Measurements from ENCODE around the gene JADE1. TPM values are rescaled to one million over a fixed set of nuclear protein-coding genes. Genes with fewer than 3 reads are reported as not detected.

Gene JADE1
- total and polyA plus RNA-seq, 7 donors, result 1.8 to 45.1 (median 27.7) TPM

- Histone ChIP-seq H3K4me1 (peaks cover 0 to 41% (median 38%) of the 10 kb centered on the region in 4 donors), H3K9me3 (no peaks in the 10 kb centered on the region), H3K36me3 (no peaks in the 10 kb centered on the region), H3K4me3 (no peak overlapping the region), H3K27me3 (no peaks in the 10 kb centered on the region), H3K27ac (no peak overlapping the region)
- TF ChIP-seq POLR2A (IDR thresholded peaks at IDR 0.05) (no peak), POLR2AphosphoS5 (IDR thresholded peaks at IDR 0.05) (no peak), CTCF (IDR thresholded peaks at IDR 0.05) (no peak), EP300 (IDR thresholded peaks at IDR 0.05) (no peak)
- DNase-seq, result no peak
- intact Hi-C loops (cut with DNase I), result no loop called here
- WGBS, 2 donors, result 97 to 98% methylated on average over 2 of the region's 2 CpGs
These were observed 11.7 kb downstream of the JADE1 start for GRCh38 chr4:128821151-128821550.

GRCh38 chr4:128823025-128823661 lies 13.6 kb downstream of the JADE1 start:
- WGBS, 2 donors, result 83 to 87% methylated on average over 1 of the region's 1 CpG

GRCh38 chr4:128825226-128825625 lies 15.7 kb downstream of the JADE1 start:
- TF ChIP-seq EP300 (IDR thresholded peaks at IDR 0.05), result no peak
- TF ChIP-seq CTCF (IDR thresholded peaks at IDR 0.05), result no peak
- TF ChIP-seq POLR2AphosphoS5 (IDR thresholded peaks at IDR 0.05), result no peak
- TF ChIP-seq POLR2A (IDR thresholded peaks at IDR 0.05), result no peak
- Histone ChIP-seq H3K4me1 (peaks cover 0 to 58% (median 46%) of the 10 kb centered on the region in 4 donors), H3K27me3 (no peaks in the 10 kb centered on the region), H3K4me3 (no peak overlapping the region), H3K9me3 (no peaks in the 10 kb centered on the region), H3K36me3 (no peaks in the 10 kb centered on the region), H3K27ac (no peak overlapping the region)
- intact Hi-C loops (cut with DNase I), result no loop called here
- 77 to 86% methylated on average over 7 of the region's 7 CpGs for WGBS, 2 donors
- DNase-seq, result no peak

More at GRCh38 chr4:128823025-128823661, 13.6 kb downstream of the JADE1 start:
- TF ChIP-seq POLR2A (IDR thresholded peaks at IDR 0.05) (no peak), POLR2AphosphoS5 (IDR thresholded peaks at IDR 0.05) (no peak)
- no peak for DNase-seq
- intact Hi-C loops (cut with DNase I), result no loop called here
- peaks cover 0 to 59% (median 55%) of the 10 kb centered on the region in 4 donors for H3K4me1 ChIP-seq
- no peaks in the 10 kb centered on the region for H3K9me3 ChIP-seq
- no peak overlapping the region for H3K4me3 ChIP-seq
- no peaks in the 10 kb centered on the region for H3K36me3 ChIP-seq
- H3K27ac ChIP-seq, result peak overlapping the region in 1 of 4 donors; percentile 29
- H3K27me3 ChIP-seq, result no peaks in the 10 kb centered on the region

- TF ChIP-seq POLR2A (IDR thresholded peaks at IDR 0.05) (no peak), CTCF (IDR thresholded peaks at IDR 0.05) (no peak)
- no peaks in the 10 kb centered on the region for H3K27me3 ChIP-seq
- H3K9me3 ChIP-seq, result no peaks in the 10 kb centered on the region
- DNase-seq, result no peak
- no peak overlapping the region for H3K4me3 ChIP-seq
- intact Hi-C loops (cut with DNase I), result no loop called here
- peaks cover 0 to 76% (median 61%) of the 10 kb centered on the region in 4 donors for H3K4me1 ChIP-seq
- H3K36me3 ChIP-seq, result peaks cover 0 to under 1% (median 0%) of the 10 kb centered on the region in 4 donors
- no peak overlapping the region for H3K27ac ChIP-seq
These were observed 17.8 kb downstream of the JADE1 start for GRCh38 chr4:128827296-128827695.

GRCh38 chr4:128830906-128831503 lies 21.5 kb downstream of the JADE1 start:
- Histone ChIP-seq H3K4me1 (peaks cover 0 to 67% (median 59%) of the 10 kb centered on the region in 4 donors), H3K27ac (peak overlapping the region in 3 of 4 donors; percentile 40 to 50 (median 49)), H3K4me3 (no peak overlapping the region), H3K36me3 (peaks cover 0 to 17% (median 3%) of the 10 kb centered on the region in 4 donors), H3K27me3 (no peaks in the 10 kb centered on the region), H3K9me3 (no peaks in the 10 kb centered on the region)
- intact Hi-C loops (cut with DNase I), result no loop called here
- WGBS, 2 donors, result 20 to 36% methylated on average over 5 of the region's 5 CpGs
- no peak for DNase-seq
- TF ChIP-seq POLR2A (IDR thresholded peaks at IDR 0.05) (no peak), POLR2AphosphoS5 (IDR thresholded peaks at IDR 0.05) (no peak), CTCF (IDR thresholded peaks at IDR 0.05) (no peak), EP300 (IDR thresholded peaks at IDR 0.05) (no peak)

Measured in sigmoid colon (tissue), 7 donors.